Endothelial cell of umbilical vein (primary cell): ENCODE results near the gene TFRC. TPM values are rescaled to one million over a fixed set of nuclear protein-coding genes. Genes with fewer than 3 reads are reported as not detected.

ENCODE experiments used
- BruUV-seq: library from RNA; stranded (reverse); fragments of 400-500 nt; replicated peaks from 2 replicates; lab custom pipeline; 2021; lab: Mats Ljungman, UMichigan
- CTCF ChIA-PET: fragments of 300-600, 350-600 bp; sonication (Branson Sonifier 250); formaldehyde crosslinking; loops from one replicate; lab custom pipeline; 2021; ENCODE audit warnings: antibody characterized with exemption, inconsistent platforms; lab: Charles Lee
- POLR2A ChIA-PET: fragments of 300-600, 350-600 bp; sonication (Branson Sonifier 250); formaldehyde crosslinking; loops from one replicate; lab custom pipeline; 2021; ENCODE audit warnings: antibody characterized with exemption, inconsistent platforms; lab: Charles Lee
- DNase-seq: peaks from one replicate; pipeline ENCODE4 v3.0.0-alpha.2; 2011; ENCODE audit warnings: low read depth, low spot score
- FAIRE-seq: peaks from 2 replicates; lab custom pipeline; 2011; peaks lifted over from hg19 to GRCh38; lab: Jason Lieb, UNC
- H2AFZ ChIP-seq: 2 replicates; pipeline ENCODE4 v1.6.0; 2012; ENCODE audit warnings: low read depth, low read length, control low read depth, inconsistent platforms
- H3K27ac ChIP-seq: 2 replicates; pipeline ENCODE4 v1.5.1; 2011; ENCODE audit warnings: low read depth, mild to moderate bottlenecking, control low read depth, low read length, moderate library complexity; ENCODE audit not compliant: insufficient read depth
- H3K27me3 ChIP-seq, 2 experiments: 2 replicates each; pipeline versions ENCODE4 v1.6.0 to v1.6.1; 2011; ENCODE audit warnings: low read length in 2 of 2, mixed read lengths in 1 of 2; ENCODE audit not compliant: control insufficient read depth in 2 of 2, insufficient read depth in 2 of 2
- H3K36me3 ChIP-seq, 2 experiments: 2 replicates in 1 of 2; 3 replicates in 1 of 2; pipeline ENCODE4 v1.5.1; 2011; ENCODE audit warnings: low read length in 2 of 2, mild to moderate bottlenecking in 1 of 2, moderate library complexity in 1 of 2; ENCODE audit not compliant: control insufficient read depth in 2 of 2, insufficient read depth in 2 of 2; ENCODE audit errors: extremely low read depth in 1 of 2
- H3K4me1 ChIP-seq: 3 replicates; pipeline ENCODE4 v1.5.1; 2011; ENCODE audit warnings: mild to moderate bottlenecking, low read length; ENCODE audit not compliant: control insufficient read depth, insufficient read depth; ENCODE audit errors: extremely low read depth
- H3K4me2 ChIP-seq: 2 replicates; pipeline ENCODE4 v1.6.1; 2011; ENCODE audit warnings: low read length, control low read depth, mixed read lengths; ENCODE audit not compliant: insufficient read depth
- H3K4me3 ChIP-seq, 3 experiments: fragments of 200-600 bp in 1 of 3; sonication (generic), shearing (Covaris generic) in 1 of 3; replicated peaks in 1 of 3; 2 replicates each; pipeline ENCODE4 v1.5.1; 2011 to 2016; ENCODE audit warnings: control low read depth in 3 of 3, low read length in 3 of 3, mild to moderate bottlenecking in 2 of 3, inconsistent platforms in 1 of 3, low read depth in 1 of 3, moderate library complexity in 1 of 3; ENCODE audit not compliant: insufficient read depth in 1 of 3
- H3K79me2 ChIP-seq: 2 replicates; pipeline ENCODE4 v1.6.0; 2012; ENCODE audit warnings: low read length, inconsistent platforms; ENCODE audit not compliant: control insufficient read depth, insufficient read depth
- H3K9ac ChIP-seq: replicated peaks from 2 replicates; pipeline ENCODE3; 2011; ENCODE audit warnings: low read length, control low read depth; ENCODE audit not compliant: insufficient read depth; ENCODE audit errors: extremely low read depth
- H3K9me1 ChIP-seq: replicated peaks from 3 replicates; pipeline ENCODE4 v1.6.0; 2011; ENCODE audit warnings: mild to moderate bottlenecking, low read length; ENCODE audit not compliant: control insufficient read depth, insufficient read depth; ENCODE audit errors: extremely low read depth
- H3K9me3 ChIP-seq: replicated peaks from 2 replicates; pipeline ENCODE4 v1.5.1; 2012; ENCODE audit warnings: low read length, inconsistent platforms; ENCODE audit not compliant: control insufficient read depth, insufficient read depth
- H4K20me1 ChIP-seq: replicated peaks from 2 replicates; pipeline ENCODE3; 2011; ENCODE audit warnings: mild to moderate bottlenecking, low read length; ENCODE audit not compliant: control insufficient read depth, insufficient read depth; ENCODE audit errors: extremely low read depth
- CTCF ChIP-seq, 2 donors: IDR thresholded peaks; 1 replicate in 1 of 2; 2 replicates in 1 of 2; pipeline ENCODE4 v1.5.1; 2011; ENCODE audit warnings: low read length in 2 of 2, mild to moderate bottlenecking in 2 of 2, moderate library complexity in 2 of 2, control low read depth in 1 of 2, inconsistent platforms in 1 of 2, low read depth in 1 of 2; ENCODE audit not compliant: insufficient read depth in 1 of 2; ENCODE audit errors: extremely low read depth in 1 of 2
- EZH2 ChIP-seq: IDR thresholded peaks from 2 replicates; pipeline ENCODE4 v1.6.1; 2012; ENCODE audit warnings: borderline replicate concordance, low read depth, mild to moderate bottlenecking, moderate library complexity, low read length, inconsistent platforms; ENCODE audit not compliant: severe bottlenecking
- FOS ChIP-seq: IDR thresholded peaks from 2 replicates; pipeline ENCODE4 v1.6.1; 2011; ENCODE audit warnings: mild to moderate bottlenecking, low read length, moderate library complexity, borderline replicate concordance; ENCODE audit not compliant: insufficient read depth
- GATA2 ChIP-seq: IDR thresholded peaks from 2 replicates; pipeline ENCODE4 v1.7.0; 2011; ENCODE audit warnings: low read depth, mild to moderate bottlenecking, moderate library complexity, mixed read lengths, low read length; ENCODE audit not compliant: insufficient read length, insufficient read depth
- JUN ChIP-seq: IDR thresholded peaks from 2 replicates; pipeline ENCODE4 v1.6.1; 2011; ENCODE audit warnings: borderline replicate concordance, low read depth; ENCODE audit not compliant: insufficient read length, insufficient read depth
- MYC ChIP-seq: IDR thresholded peaks from one replicate; pipeline ENCODE4 v1.6.1; 2011; ENCODE audit warnings: mild to moderate bottlenecking, low read depth, low read length
- POLR2A ChIP-seq: IDR thresholded peaks from 2 replicates; pipeline ENCODE4 v1.6.1; 2012; ENCODE audit warnings: low read depth, mild to moderate bottlenecking, control low read depth, low read length
- POLR2AphosphoS5 ChIP-seq: IDR thresholded peaks from 2 replicates; pipeline ENCODE4 v1.6.1; 2012; ENCODE audit warnings: low read depth, mild to moderate bottlenecking, control low read depth, low read length, moderate library complexity; ENCODE audit not compliant: insufficient read depth
- dilution Hi-C: fragments of 300-500 bp; cut with MboI; formaldehyde crosslinking; loops from one replicate; pipeline ENCODE4 v1.15.0; 2019; ENCODE audit warnings: low sequenced_read_pairs; ENCODE audit not compliant: extremely low pct_ligation_motif_present
- intact Hi-C: fragments of 100-400 bp; cut with micrococcal nuclease; formaldehyde crosslinking; loops from one replicate; pipeline ENCODE4 v1.10.0; 2022
- polyA plus RNA-seq, 4 experiments: library from polyadenylated mRNA; depleted of rRNA in 3 of 4; stranded (reverse) in 3 of 4; unstranded in 1 of 4; fragments of >200 nt; gene quantifications; 2 replicates each; pipeline versions ENCODE4 v1.2.1 to v1.2.3, GENCODE V29; 2011 to 2012; ENCODE audit warnings: missing spikeins in 1 of 4
- total RNA-seq: library from RNA; stranded (reverse); gene quantifications from 2 replicates; pipeline ENCODE4 v1.2.3, GENCODE V29; 2021
- TF ChIP-seq, protein P1 (sequence below): IDR thresholded peaks from 2 replicates; pipeline ENCODE4 v1.6.1; 2011; ENCODE audit not compliant: insufficient read depth, insufficient read length

Gene TFRC
- total and polyA plus RNA-seq, 2 donors (not counting 3 experiments of a cell fraction or from before 2014, with no cell fraction given) = 14.1 to 69.6 TPM

DNA sequence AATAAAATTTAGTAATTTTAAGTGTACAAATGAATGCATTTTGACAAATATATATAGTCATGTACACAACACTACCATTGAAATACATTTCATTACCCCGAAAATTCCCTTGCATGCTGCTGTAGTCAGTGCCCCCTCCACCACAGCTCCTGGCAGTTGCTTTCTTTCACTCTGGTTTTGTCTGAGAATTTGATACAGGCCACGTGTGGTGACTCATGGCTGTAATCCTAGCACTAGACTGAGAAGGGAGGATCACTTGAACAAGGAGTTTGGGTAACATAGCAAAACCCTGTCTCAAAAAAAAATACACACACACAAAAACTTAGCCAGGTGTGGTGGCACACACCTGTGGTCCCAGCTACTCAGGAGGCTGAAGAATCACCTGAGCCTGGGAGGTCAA lies 65.4 kb downstream of the TFRC start:
- CTCF ChIA-PET = interaction anchor here (1.0 to 1.5 kb wide), 3 partner anchors 12 to 31 kb away, joined by 3 to 5 read pairs (median 4); no protein-coding TSS in a partner anchor

More for the DNA sequence above, 65.4 kb downstream of the TFRC start:
- Histone ChIP-seq H3K27me3 (peaks cover 7 to 19% of the 10 kb centered on the region in 2 experiments), H3K36me3 (no peaks in the 10 kb centered on the region), H3K27ac (no peak overlapping the region), H3K79me2 (no peaks in the 10 kb centered on the region), H3K9me3 (no peaks in the 10 kb centered on the region), H2AFZ (no peak overlapping the region), H3K4me1 (no peaks in the 10 kb centered on the region), H3K9me1 (no peaks in the 10 kb centered on the region), H3K9ac (no peak overlapping the region), H3K4me3 (no peak overlapping the region), H4K20me1 (no peaks in the 10 kb centered on the region), H3K4me2 (no peak overlapping the region)
- intact Hi-C loops = no loop called here
- no TSS peak for BruUV-seq
- FAIRE-seq (no peak), DNase-seq (no peak)
- dilution Hi-C loops = no loop called here
- POLR2A ChIA-PET = no interaction called here
- TF ChIP-seq EZH2 = no peak
- no peak for TF ChIP-seq MYC
- no peak for TF ChIP-seq GATA2
- no peak for TF ChIP-seq FOS
- TF ChIP-seq CTCF (IDR thresholded peaks at IDR 0.05; ENCODE audit: extremely low read depth in 1 of 2, insufficient read depth in 1 of 2, low read depth in 1 of 2, low read length in 2 of 2) = no peak
- TF ChIP-seq JUN = no peak
- TF ChIP-seq, protein P1, sequence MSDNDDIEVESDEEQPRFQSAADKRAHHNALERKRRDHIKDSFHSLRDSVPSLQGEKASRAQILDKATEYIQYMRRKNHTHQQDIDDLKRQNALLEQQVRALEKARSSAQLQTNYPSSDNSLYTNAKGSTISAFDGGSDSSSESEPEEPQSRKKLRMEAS = no peak
- TF ChIP-seq POLR2A = no peak
- no peak for TF ChIP-seq POLR2AphosphoS5
